Measurements from ENCODE around the gene CTNNA3. TPM values are rescaled to one million over a fixed set of nuclear protein-coding genes. Genes with fewer than 3 reads are reported as not detected.

The CTNNA3 gene
- total RNA-seq, 1 donor from 2014 or later, result under 0.01 TPM

DNA sequence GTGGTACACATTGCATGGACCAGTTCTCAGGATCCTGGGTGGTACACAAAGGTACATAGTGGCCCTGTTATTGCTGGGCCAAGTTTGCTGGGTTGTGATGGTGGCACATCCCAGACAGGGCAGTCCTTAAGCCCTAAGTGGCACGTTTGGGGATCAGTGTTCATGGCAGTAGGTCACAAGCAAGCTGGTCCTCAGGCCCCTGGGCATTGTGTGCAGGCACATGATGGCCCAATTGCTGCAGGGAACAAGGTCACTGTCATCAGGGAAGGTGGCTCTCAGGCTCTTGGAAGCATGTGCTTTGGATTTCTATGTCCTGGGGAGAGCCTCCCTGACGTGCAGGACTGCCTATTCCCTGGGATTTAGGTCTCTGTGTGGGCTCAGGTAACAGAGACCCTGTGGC is 1182.5 kb downstream of the CTNNA3 start:
- no peaks in the 10 kb centered on the region for H3K36me3 ChIP-seq
- no peaks in the 10 kb centered on the region for H3K9me3 ChIP-seq
- no peak overlapping the region for H3K27ac ChIP-seq
- no peak overlapping the region for H3K4me3 ChIP-seq
- intact Hi-C loops (cut with DNase I), result no loop called here
- DNase-seq (ENCODE audit: low spot score in 2 of 2), result no peak
- no peaks in the 10 kb centered on the region for H3K27me3 ChIP-seq
- H3K4me1 ChIP-seq, result no peaks in the 10 kb centered on the region
- TF ChIP-seq, protein P1, sequence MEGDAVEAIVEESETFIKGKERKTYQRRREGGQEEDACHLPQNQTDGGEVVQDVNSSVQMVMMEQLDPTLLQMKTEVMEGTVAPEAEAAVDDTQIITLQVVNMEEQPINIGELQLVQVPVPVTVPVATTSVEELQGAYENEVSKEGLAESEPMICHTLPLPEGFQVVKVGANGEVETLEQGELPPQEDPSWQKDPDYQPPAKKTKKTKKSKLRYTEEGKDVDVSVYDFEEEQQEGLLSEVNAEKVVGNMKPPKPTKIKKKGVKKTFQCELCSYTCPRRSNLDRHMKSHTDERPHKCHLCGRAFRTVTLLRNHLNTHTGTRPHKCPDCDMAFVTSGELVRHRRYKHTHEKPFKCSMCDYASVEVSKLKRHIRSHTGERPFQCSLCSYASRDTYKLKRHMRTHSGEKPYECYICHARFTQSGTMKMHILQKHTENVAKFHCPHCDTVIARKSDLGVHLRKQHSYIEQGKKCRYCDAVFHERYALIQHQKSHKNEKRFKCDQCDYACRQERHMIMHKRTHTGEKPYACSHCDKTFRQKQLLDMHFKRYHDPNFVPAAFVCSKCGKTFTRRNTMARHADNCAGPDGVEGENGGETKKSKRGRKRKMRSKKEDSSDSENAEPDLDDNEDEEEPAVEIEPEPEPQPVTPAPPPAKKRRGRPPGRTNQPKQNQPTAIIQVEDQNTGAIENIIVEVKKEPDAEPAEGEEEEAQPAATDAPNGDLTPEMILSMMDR (IDR thresholded peaks at IDR 0.05), result no peak

DNA sequence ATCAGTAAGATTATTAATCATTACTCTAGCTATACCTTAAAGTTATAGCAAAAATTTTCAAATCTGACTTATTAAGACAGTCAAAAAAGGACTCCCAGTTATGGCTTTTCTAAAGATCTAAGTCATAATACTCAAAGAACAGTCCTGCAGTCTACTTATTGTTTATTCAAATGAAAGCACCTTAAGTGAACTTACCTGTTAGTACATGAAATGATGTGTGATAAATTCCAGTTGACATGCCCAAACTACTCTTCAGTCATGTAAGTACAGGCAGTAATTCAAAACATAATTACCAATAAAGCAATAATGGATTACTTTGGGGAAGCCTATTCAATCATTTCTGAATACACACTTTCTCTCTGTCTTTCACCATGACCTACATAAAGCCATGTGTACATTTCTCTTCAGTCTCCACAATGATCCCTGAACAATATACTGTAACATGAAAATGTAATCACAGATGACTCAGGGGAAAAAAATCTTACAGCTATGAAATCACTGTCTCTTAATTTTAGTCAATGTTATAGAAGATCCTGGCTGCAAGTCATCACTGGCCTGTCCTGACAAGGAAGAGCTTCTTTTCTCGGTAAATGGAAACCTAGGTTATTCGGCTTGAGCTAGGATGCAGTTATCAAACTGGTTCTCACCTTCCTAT is 1190.9 kb downstream of the CTNNA3 start:
- Histone ChIP-seq H3K4me1 (no peaks in the 10 kb centered on the region), H3K9me3 (no peaks in the 10 kb centered on the region), H3K27ac (no peak overlapping the region), H3K36me3 (no peaks in the 10 kb centered on the region), H3K27me3 (no peaks in the 10 kb centered on the region), H3K4me3 (no peak overlapping the region)
- TF ChIP-seq, protein P1 (IDR thresholded peaks at IDR 0.05), result no peak
- intact Hi-C loops (cut with DNase I), result no loop called here
- no peak for DNase-seq (ENCODE audit: low spot score in 2 of 2)

DNA sequence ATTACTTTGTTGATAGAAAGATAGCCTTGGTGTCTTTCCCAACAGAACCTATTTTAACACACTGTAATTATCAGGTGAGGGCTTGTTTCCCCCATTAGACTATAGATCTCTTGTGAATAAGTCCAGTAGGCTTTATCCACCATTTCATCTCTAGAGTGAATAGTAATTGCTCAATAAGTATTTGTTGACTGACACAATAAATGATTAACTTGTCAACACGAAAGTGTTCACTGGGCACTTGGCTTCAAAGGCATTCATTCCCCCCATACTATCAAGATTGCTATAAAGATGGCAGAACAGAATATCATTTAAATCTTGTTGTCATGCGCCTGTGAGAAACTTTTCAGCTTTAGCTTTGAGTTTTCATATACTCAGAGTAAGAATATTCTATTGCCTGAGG is 1194.6 kb downstream of the CTNNA3 start:
- no peak overlapping the region for H3K4me3 ChIP-seq
- H3K4me1 ChIP-seq, result no peaks in the 10 kb centered on the region
- H3K27me3 ChIP-seq, result no peaks in the 10 kb centered on the region
- no peaks in the 10 kb centered on the region for H3K9me3 ChIP-seq
- H3K27ac ChIP-seq, result no peak overlapping the region
- intact Hi-C loops (cut with DNase I), result no loop called here
- no peak for DNase-seq (ENCODE audit: low spot score in 2 of 2)
- TF ChIP-seq, protein P1 (IDR thresholded peaks at IDR 0.05), result no peak
- no peaks in the 10 kb centered on the region for H3K36me3 ChIP-seq

DNA sequence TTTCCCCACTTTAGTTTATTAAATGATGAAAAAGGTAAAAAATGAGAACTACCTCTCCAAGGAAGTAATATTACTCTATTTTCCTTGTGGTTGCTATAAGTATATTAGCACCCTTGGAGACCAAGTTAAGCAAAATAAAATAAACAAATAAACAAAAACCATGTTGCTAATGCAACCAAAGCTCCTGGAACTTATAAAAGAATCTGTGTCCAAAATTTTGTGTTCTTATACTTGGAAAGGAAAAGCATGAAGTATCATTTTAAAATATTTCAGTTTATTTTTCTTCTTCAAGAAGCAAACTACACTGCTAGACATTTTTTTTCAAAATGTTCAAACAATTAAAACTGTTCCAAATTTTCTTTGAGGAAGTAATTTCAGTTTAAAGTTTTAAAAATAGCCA is 1212.0 kb downstream of the CTNNA3 start:
- Histone ChIP-seq H3K4me3 (no peak overlapping the region), H3K9me3 (no peaks in the 10 kb centered on the region), H3K27ac (no peak overlapping the region), H3K27me3 (no peaks in the 10 kb centered on the region), H3K36me3 (no peaks in the 10 kb centered on the region), H3K4me1 (no peaks in the 10 kb centered on the region)
- TF ChIP-seq, protein P1 (IDR thresholded peaks at IDR 0.05), result no peak
- intact Hi-C loops (cut with DNase I), result no loop called here
- no peak for DNase-seq (ENCODE audit: low spot score in 2 of 2)

GRCh38 chr10:66472156-66472555 is 1223.8 kb downstream of the CTNNA3 start:
- DNase-seq (ENCODE audit: low spot score in 2 of 2), result no peak
- no peaks in the 10 kb centered on the region for H3K4me1 ChIP-seq
- TF ChIP-seq, protein P1 (IDR thresholded peaks at IDR 0.05), result no peak
- H3K36me3 ChIP-seq, result no peaks in the 10 kb centered on the region
- intact Hi-C loops (cut with DNase I), result no loop called here
- no peaks in the 10 kb centered on the region for H3K9me3 ChIP-seq
- no peak overlapping the region for H3K4me3 ChIP-seq
- no peak overlapping the region for H3K27ac ChIP-seq
- no peaks in the 10 kb centered on the region for H3K27me3 ChIP-seq

- Histone ChIP-seq H3K36me3 (no peaks in the 10 kb centered on the region), H3K27ac (no peak overlapping the region), H3K9me3 (no peaks in the 10 kb centered on the region), H3K27me3 (no peaks in the 10 kb centered on the region), H3K4me1 (no peaks in the 10 kb centered on the region), H3K4me3 (no peak overlapping the region)
- TF ChIP-seq, protein P1 (IDR thresholded peaks at IDR 0.05), result no peak
- intact Hi-C loops (cut with DNase I), result no loop called here
- DNase-seq (ENCODE audit: low spot score in 2 of 2), result no peak
Measured at GRCh38 chr10:66467042-66467441, 1229.0 kb downstream of the CTNNA3 start.

Data from ascending aorta (tissue), 2 donors.